Mesenchymal stem cell (in vitro differentiated cells and primary cell): ENCODE measurements around the gene LRFN2.

Source experiments
- DNase-seq: peaks from one replicate; pipeline ENCODE4 v3.0.0-alpha.2; 2013
- H2AFZ ChIP-seq: one replicate; pipeline ENCODE4 v1.6.1; 2013; ENCODE audit warnings: low read depth, mild to moderate bottlenecking, control low read depth, inconsistent platforms, low read length, moderate library complexity
- H2AK5ac ChIP-seq: 2 replicates; pipeline ENCODE4 v1.6.1; 2013; ENCODE audit warnings: low read length, moderate library complexity, mild to moderate bottlenecking, inconsistent platforms; ENCODE audit not compliant: severe bottlenecking
- H2BK120ac ChIP-seq: one replicate; pipeline ENCODE4 v1.6.1; 2013; ENCODE audit warnings: low read depth, mild to moderate bottlenecking, inconsistent platforms, low read length, moderate library complexity
- H2BK12ac ChIP-seq, 2 experiments: one replicate each; pipeline ENCODE4 v1.6.1; 2013; ENCODE audit warnings: inconsistent platforms in 2 of 2, low read length in 2 of 2, mild to moderate bottlenecking in 2 of 2, moderate library complexity in 2 of 2, control low read depth in 1 of 2
- H2BK15ac ChIP-seq: one replicate; pipeline ENCODE4 v1.6.1; 2013; ENCODE audit warnings: mild to moderate bottlenecking, low read depth, inconsistent platforms; ENCODE audit not compliant: poor library complexity, severe bottlenecking
- H2BK5ac ChIP-seq: 2 replicates; pipeline ENCODE4 v1.6.1; 2013; ENCODE audit warnings: low read depth, mild to moderate bottlenecking, low read length, control low read depth, inconsistent platforms; ENCODE audit not compliant: poor library complexity, severe bottlenecking
- H3K14ac ChIP-seq, 2 experiments: one replicate each; pipeline ENCODE4 v1.6.1; 2013; ENCODE audit warnings: inconsistent platforms in 2 of 2, low read length in 2 of 2, control low read depth in 1 of 2, mild to moderate bottlenecking in 1 of 2, moderate library complexity in 1 of 2
- H3K18ac ChIP-seq, 2 experiments: one replicate each; pipeline ENCODE4 v1.6.1; 2013; ENCODE audit warnings: inconsistent platforms in 2 of 2, low read length in 2 of 2, control low read depth in 1 of 2, low read depth in 1 of 2, mild to moderate bottlenecking in 1 of 2
- H3K23ac ChIP-seq, 2 experiments: one replicate each; pipeline ENCODE4 v1.6.1; 2013; ENCODE audit warnings: inconsistent platforms in 2 of 2, low read length in 2 of 2, mild to moderate bottlenecking in 2 of 2, moderate library complexity in 2 of 2, control low read depth in 1 of 2
- H3K27ac ChIP-seq: 2 replicates; pipeline ENCODE4 v1.5.1; 2013; ENCODE audit warnings: mild to moderate bottlenecking, moderate library complexity, low read length, control low read depth, inconsistent platforms; ENCODE audit not compliant: poor library complexity, severe bottlenecking
- H3K27me3 ChIP-seq, 2 experiments: 2 replicates each; pipeline versions ENCODE4 v1.6.1 to v1.7.0; 2013; ENCODE audit warnings: low read length in 2 of 2, mild to moderate bottlenecking in 2 of 2, moderate library complexity in 2 of 2, control low read depth in 1 of 2, inconsistent platforms in 1 of 2; ENCODE audit not compliant: control insufficient read depth in 1 of 2, insufficient read depth in 1 of 2
- H3K36me3 ChIP-seq, 2 experiments: 2 replicates each; pipeline versions ENCODE4 v1.6.1 to v1.7.0; 2013; ENCODE audit warnings: low read length in 2 of 2, control low read depth in 1 of 2, inconsistent platforms in 1 of 2, low read depth in 1 of 2, mild to moderate bottlenecking in 1 of 2; ENCODE audit not compliant: insufficient read depth in 2 of 2, control insufficient read depth in 1 of 2
- H3K4ac ChIP-seq, 2 experiments: one replicate each; pipeline ENCODE4 v1.6.1; 2013; ENCODE audit warnings: inconsistent platforms in 2 of 2, low read length in 2 of 2, mild to moderate bottlenecking in 2 of 2, moderate library complexity in 2 of 2, control low read depth in 1 of 2, low read depth in 1 of 2
- H3K4me1 ChIP-seq: 2 replicates; pipeline ENCODE4 v1.6.1; 2013; ENCODE audit warnings: low read depth, low read length, control low read depth; ENCODE audit not compliant: control insufficient read depth, insufficient read depth
- H3K4me2 ChIP-seq: 2 replicates; pipeline ENCODE4 v1.6.1; 2013; ENCODE audit warnings: low read length, mild to moderate bottlenecking, inconsistent platforms; ENCODE audit not compliant: poor library complexity, severe bottlenecking
- H3K4me3 ChIP-seq, 2 experiments: 2 replicates each; pipeline versions ENCODE4 v1.5.1 to v1.7.0; 2013; ENCODE audit warnings: low read length in 2 of 2, mild to moderate bottlenecking in 2 of 2, control low read depth in 1 of 2, low read depth in 1 of 2; ENCODE audit not compliant: insufficient read depth in 1 of 2
- H3K79me1 ChIP-seq: replicated peaks from 2 replicates; pipeline ENCODE4 v1.6.1; 2013; ENCODE audit warnings: mild to moderate bottlenecking, control low read depth, low read length, inconsistent platforms; ENCODE audit not compliant: poor library complexity, severe bottlenecking
- H3K9ac ChIP-seq: 2 replicates; pipeline ENCODE4 v1.7.0; 2013; ENCODE audit warnings: mild to moderate bottlenecking, low read length, moderate library complexity
- H3K9me3 ChIP-seq: 2 replicates; pipeline ENCODE4 v1.7.0; 2013; ENCODE audit warnings: mild to moderate bottlenecking, low read length; ENCODE audit not compliant: control insufficient read depth
- H4K8ac ChIP-seq: one replicate; pipeline ENCODE4 v1.6.1; 2013; ENCODE audit warnings: inconsistent platforms, mild to moderate bottlenecking, low read length, moderate library complexity
- H4K91ac ChIP-seq: one replicate; pipeline ENCODE4 v1.6.1; 2013; ENCODE audit warnings: mild to moderate bottlenecking, low read length, inconsistent platforms
- WGBS: methylation state at CpG from one replicate; pipeline ENCODE4 v1.1.7; 2013; ENCODE audit warnings: mixed read lengths; 5-methylcytosine and 5-hydroxymethylcytosine counted together

Gene LRFN2

DNA sequence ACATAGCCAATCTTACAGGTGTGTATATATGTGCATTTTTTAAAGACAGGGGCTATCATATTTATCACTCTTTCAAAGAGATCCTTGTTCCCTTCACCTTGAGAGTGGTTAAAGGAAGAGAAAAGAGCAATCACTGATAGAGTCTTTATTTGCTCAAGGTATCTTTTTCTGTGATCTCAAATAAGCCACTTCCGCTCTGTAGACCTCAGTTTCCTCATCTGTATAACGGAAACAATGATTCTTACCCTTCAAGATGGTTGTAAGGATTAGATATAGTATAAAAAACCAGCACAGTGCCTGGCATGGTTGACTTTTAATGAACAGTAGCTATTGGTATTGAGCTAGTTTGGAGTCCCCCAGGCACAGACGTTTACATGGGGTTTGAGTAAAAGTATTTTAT lies 10.1 kb upstream of the LRFN2 start:
- no peak overlapping the region for H2AFZ ChIP-seq
- H3K14ac ChIP-seq = no peak overlapping the region
- no peaks in the 10 kb centered on the region for H3K79me1 ChIP-seq
- DNase-seq = no peak
- no peaks in the 10 kb centered on the region for H3K36me3 ChIP-seq
- no peak overlapping the region for H2BK5ac ChIP-seq
- H3K27ac ChIP-seq = no peak overlapping the region
- H2BK120ac ChIP-seq = no peak overlapping the region
- no peak overlapping the region for H3K4me3 ChIP-seq
- no peak overlapping the region for H3K18ac ChIP-seq
- H3K9ac ChIP-seq = no peak overlapping the region
- no peak overlapping the region for H2AK5ac ChIP-seq
- H3K4me2 ChIP-seq = no peak overlapping the region
- no peak overlapping the region for H2BK12ac ChIP-seq
- peaks cover 23 to 80% of the 10 kb centered on the region in 2 experiments for H3K27me3 ChIP-seq
- no peak overlapping the region for H4K8ac ChIP-seq
- no peaks in the 10 kb centered on the region for H3K4me1 ChIP-seq
- H2BK15ac ChIP-seq = no peak overlapping the region
- WGBS = 82% methylated on average over 2 of the region's 3 CpGs
- H3K23ac ChIP-seq = no peak overlapping the region
- no peak overlapping the region for H4K91ac ChIP-seq
- H3K4ac ChIP-seq = no peak overlapping the region
- no peaks in the 10 kb centered on the region for H3K9me3 ChIP-seq

DNA sequence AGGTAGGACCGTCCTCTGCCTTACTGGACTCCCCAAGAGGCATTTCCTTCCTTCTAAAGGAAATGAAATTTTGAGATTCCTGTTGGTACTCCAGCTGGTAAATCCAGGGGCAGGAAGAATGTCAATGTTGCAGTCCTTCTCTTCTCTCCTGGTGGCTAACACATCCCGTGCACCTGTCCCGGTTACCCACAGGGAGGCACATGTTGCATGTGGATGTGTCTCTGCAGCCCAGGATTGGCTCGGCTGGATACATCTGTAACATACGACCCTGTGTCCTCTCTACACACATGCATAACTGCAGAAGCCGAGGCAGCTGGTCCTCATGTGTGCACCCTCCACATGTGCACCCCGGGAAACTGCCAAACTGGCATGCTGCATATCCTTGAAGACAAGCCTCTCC lies 1.3 kb upstream of the LRFN2 start:
- WGBS = 79% methylated on average over 7 of the region's 7 CpGs

DNA sequence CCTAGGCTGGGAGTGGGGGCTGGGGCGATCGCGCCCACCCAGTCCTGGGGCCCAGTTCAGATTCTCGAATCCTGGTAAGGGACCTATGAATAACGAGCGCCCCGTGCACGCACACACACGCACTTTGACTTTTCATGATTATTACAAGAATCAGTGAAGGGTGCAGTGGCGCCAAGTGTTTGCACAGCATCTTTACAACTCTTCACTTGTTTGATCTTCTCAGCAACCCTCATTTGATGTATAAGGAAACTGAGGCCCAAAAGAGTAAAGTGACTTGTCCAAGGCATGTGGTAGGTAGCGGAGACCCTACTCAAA lies 863 bp upstream of the LRFN2 start:
- Histone ChIP-seq H3K4ac (no peak overlapping the region), H3K4me1 (peaks cover 20% of the 10 kb centered on the region), H3K4me2 (peak overlapping the region; percentile 91), H3K36me3 (no peaks in the 10 kb centered on the region), H3K18ac (peak overlapping the region in 1 of 2 experiments; percentile 70), H3K4me3 (peak overlapping the region; percentile 59 to 77), H3K79me1 (no peaks in the 10 kb centered on the region), H3K9ac (no peak overlapping the region), H2AK5ac (no peak overlapping the region), H3K14ac (no peak overlapping the region), H4K8ac (no peak overlapping the region), H2BK15ac (no peak overlapping the region), H4K91ac (no peak overlapping the region), H3K27me3 (peaks cover 72 to 87% of the 10 kb centered on the region in 2 experiments), H2AFZ (no peak overlapping the region), H3K9me3 (no peaks in the 10 kb centered on the region), H2BK12ac (no peak overlapping the region), H2BK120ac (no peak overlapping the region), H2BK5ac (no peak overlapping the region), H3K27ac (no peak overlapping the region), H3K23ac (no peak overlapping the region)
- no peak for DNase-seq
- WGBS = 19% methylated on average over 10 of the region's 11 CpGs

More for the DNA sequence above, 1.3 kb upstream of the LRFN2 start:
- Histone ChIP-seq H2AK5ac (no peak overlapping the region), H3K23ac (no peak overlapping the region), H2BK120ac (no peak overlapping the region), H3K9ac (no peak overlapping the region), H2BK15ac (no peak overlapping the region), H4K8ac (no peak overlapping the region), H3K4me3 (no peak overlapping the region), H3K4ac (no peak overlapping the region), H3K27me3 (peaks cover 68 to 88% of the 10 kb centered on the region in 2 experiments), H3K14ac (no peak overlapping the region), H2BK5ac (no peak overlapping the region), H3K4me2 (no peak overlapping the region), H3K27ac (no peak overlapping the region), H3K4me1 (peaks cover 20% of the 10 kb centered on the region), H3K36me3 (no peaks in the 10 kb centered on the region), H3K79me1 (no peaks in the 10 kb centered on the region), H4K91ac (no peak overlapping the region), H3K18ac (no peak overlapping the region), H3K9me3 (no peaks in the 10 kb centered on the region), H2AFZ (no peak overlapping the region), H2BK12ac (no peak overlapping the region)
- no peak for DNase-seq

DNA sequence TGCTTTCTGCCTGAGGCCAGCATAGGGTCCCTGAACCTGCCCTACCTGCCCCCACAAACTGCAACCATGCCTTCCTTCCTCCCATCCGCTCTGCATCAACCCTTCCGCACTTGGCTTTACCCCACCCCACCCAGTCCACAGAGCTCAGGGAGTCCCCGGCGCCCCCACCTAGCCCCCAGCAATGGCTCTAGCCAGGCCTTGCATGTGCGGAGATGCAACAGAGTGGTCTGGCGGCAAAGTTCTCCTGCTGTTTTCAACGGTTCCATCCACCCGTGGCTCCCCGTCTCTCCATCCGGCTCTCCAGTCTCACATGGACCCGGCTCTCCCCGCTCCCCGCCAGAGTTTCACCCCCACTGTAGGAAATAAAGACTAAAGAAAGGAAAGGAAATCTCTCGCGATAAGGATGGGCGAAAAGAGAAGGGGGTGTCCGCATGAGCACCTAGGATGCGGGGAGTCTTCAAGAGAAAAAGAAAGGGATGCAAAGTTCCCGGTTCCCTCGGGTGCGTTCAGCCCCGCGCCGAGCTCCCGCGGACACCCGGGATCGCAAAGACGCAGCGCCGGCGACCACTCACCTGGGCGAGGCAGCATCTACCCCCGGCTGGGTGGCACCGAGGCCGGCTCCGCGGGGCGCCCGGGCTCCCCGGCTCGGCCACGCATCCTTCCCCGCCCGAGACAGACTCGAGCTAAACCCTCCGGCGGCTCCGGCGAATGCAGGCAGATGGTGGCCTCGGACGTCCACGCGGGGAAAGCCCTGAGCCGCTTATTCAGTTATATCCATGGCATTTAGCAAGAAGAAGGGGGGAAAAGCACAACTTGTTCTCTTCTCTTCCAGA lies 579 bp downstream of the LRFN2 start:
- H3K79me1 ChIP-seq = no peaks in the 10 kb centered on the region
- no peak overlapping the region for H2BK15ac ChIP-seq
- H3K4me2 ChIP-seq = peak overlapping the region; percentile 91
- H3K27me3 ChIP-seq = peaks cover 72 to 76% of the 10 kb centered on the region in 2 experiments
- H3K36me3 ChIP-seq = no peaks in the 10 kb centered on the region
- no peak overlapping the region for H4K91ac ChIP-seq
- no peak overlapping the region for H3K4ac ChIP-seq
- H3K9me3 ChIP-seq = no peaks in the 10 kb centered on the region
- H3K4me1 ChIP-seq = peaks cover 20% of the 10 kb centered on the region
- no peak overlapping the region for H3K18ac ChIP-seq
- peak overlapping the region in 1 of 2 experiments; percentile 43 for H3K23ac ChIP-seq
- peak; percentile 5 for DNase-seq
- no peak overlapping the region for H3K14ac ChIP-seq
- H3K4me3 ChIP-seq = peak overlapping the region in 1 of 2 experiments; percentile 77
- H2AK5ac ChIP-seq = no peak overlapping the region
- 6% methylated on average over 40 of the region's 55 CpGs for WGBS
- H2AFZ ChIP-seq = no peak overlapping the region
- H3K9ac ChIP-seq = no peak overlapping the region
- H2BK120ac ChIP-seq = no peak overlapping the region
- no peak overlapping the region for H4K8ac ChIP-seq
- no peak overlapping the region for H2BK5ac ChIP-seq
- no peak overlapping the region for H2BK12ac ChIP-seq
- no peak overlapping the region for H3K27ac ChIP-seq
